WTC11 (cell line): ENCODE measurements around the gene ZEB2. TPM values are rescaled to one million over a fixed set of nuclear protein-coding genes. Genes with fewer than 3 reads are reported as not detected.

Experiments used
- ATAC-seq: fragments of 200-7000 bp; cut with Tn5 transposase; 2 replicates; pipeline ENCODE4 v1.10.0; 2021; ENCODE audit warnings: mild to moderate bottlenecking, moderate library complexity
- CTCF ChIA-PET: fragments of 300-600 bp; sonication (Branson Sonifier 250); formaldehyde crosslinking; loops from one replicate; lab custom pipeline; 2021; ENCODE audit warnings: antibody characterized with exemption; lab: Charles Lee
- POLR2A ChIA-PET: fragments of 350-600 bp; sonication (Branson Sonifier 250); formaldehyde crosslinking; loops from one replicate; lab custom pipeline; 2021; ENCODE audit warnings: antibody characterized with exemption; lab: Charles Lee
- DNase-seq: peaks from one replicate; pipeline ENCODE4 v3.0.0; 2021; ENCODE audit warnings: low spot score
- H3K27ac Mint-ChIP-seq: 2 replicates; pipeline ENCODE4 v1.8.0; 2021; ENCODE audit warnings: mixed read lengths
- H3K27me3 Mint-ChIP-seq: 2 replicates; pipeline ENCODE4 v1.8.0; 2021; ENCODE audit warnings: low read depth, mild to moderate bottlenecking, moderate library complexity, mixed read lengths
- H3K36me3 Mint-ChIP-seq: 2 replicates; pipeline ENCODE4 v1.8.0; 2021; ENCODE audit warnings: mixed read lengths
- H3K4me1 Mint-ChIP-seq: 2 replicates; pipeline ENCODE4 v1.8.0; 2022; ENCODE audit warnings: mixed read lengths
- H3K4me3 Mint-ChIP-seq: 2 replicates; pipeline ENCODE4 v1.8.0; 2021; ENCODE audit warnings: mild to moderate bottlenecking, moderate library complexity, mixed read lengths
- H3K9me3 Mint-ChIP-seq: 2 replicates; pipeline ENCODE4 v1.8.0; 2021; ENCODE audit warnings: mixed read lengths
- AR ChIP-seq: fragments of 250-450 bp; sonication (Bioruptor Pico); IDR thresholded peaks from 2 replicates; pipeline ENCODE4 v1.9.0; 2021; ENCODE audit warnings: mild to moderate bottlenecking
- ATF6 ChIP-seq: sonication (generic); formaldehyde crosslinking; IDR thresholded peaks from 2 replicates; pipeline ENCODE4 v1.8.1; 2023; ENCODE audit warnings: mild to moderate bottlenecking, missing genetic modification reagents
- CBFB ChIP-seq: sonication (generic); formaldehyde crosslinking; IDR thresholded peaks from 2 replicates; pipeline ENCODE4 v1.8.1; 2022; ENCODE audit warnings: mild to moderate bottlenecking, low read depth, missing genetic modification reagents
- E2F5 ChIP-seq: sonication (generic); formaldehyde crosslinking; IDR thresholded peaks from 2 replicates; pipeline ENCODE4 v1.8.1; 2022; ENCODE audit warnings: mild to moderate bottlenecking, moderate library complexity, missing genetic modification reagents
- ERG ChIP-seq: fragments of 250-450 bp; sonication (Bioruptor Pico); IDR thresholded peaks from 2 replicates; pipeline ENCODE4 v1.8.0; 2021; ENCODE audit warnings: mild to moderate bottlenecking
- FOXJ3 ChIP-seq: sonication (generic); formaldehyde crosslinking; IDR thresholded peaks from 2 replicates; pipeline ENCODE4 v1.9.0; 2021; ENCODE audit warnings: missing genetic modification reagents, mild to moderate bottlenecking, borderline replicate concordance
- FOXK1 ChIP-seq: sonication (generic); formaldehyde crosslinking; IDR thresholded peaks from 2 replicates; pipeline ENCODE4 v1.8.0; 2022; ENCODE audit warnings: mild to moderate bottlenecking, moderate library complexity, missing genetic modification reagents
- GABPB1 ChIP-seq: sonication (generic); formaldehyde crosslinking; IDR thresholded peaks from 2 replicates; pipeline ENCODE4 v1.8.1; 2023; ENCODE audit warnings: mild to moderate bottlenecking, missing genetic modification reagents
- GTF2I ChIP-seq: fragments of 250-450 bp; sonication (Bioruptor Pico); conservative IDR thresholded peaks from 2 replicates; pipeline ENCODE4 v1.4.0; 2021; ENCODE audit warnings: mild to moderate bottlenecking
- IRF2 ChIP-seq: sonication (generic); formaldehyde crosslinking; IDR thresholded peaks from 2 replicates; pipeline ENCODE4 v1.8.0; 2022; ENCODE audit warnings: low read depth, missing genetic modification reagents, borderline replicate concordance
- KAT7 ChIP-seq: sonication (generic); formaldehyde crosslinking; IDR thresholded peaks from 2 replicates; pipeline ENCODE4 v1.8.1; 2023; ENCODE audit warnings: missing genetic modification reagents, mild to moderate bottlenecking, borderline replicate concordance
- NFATC4 ChIP-seq: fragments of 250-450 bp; sonication (Bioruptor Pico); IDR thresholded peaks from 2 replicates; pipeline ENCODE4 v1.9.0; 2021; ENCODE audit warnings: mild to moderate bottlenecking
- NR1H2 ChIP-seq: sonication (generic); formaldehyde crosslinking; IDR thresholded peaks from 2 replicates; pipeline ENCODE4 v1.9.0; 2021; ENCODE audit warnings: mild to moderate bottlenecking, moderate library complexity, missing genetic modification reagents
- OVOL2 ChIP-seq: fragments of 250-450 bp; sonication (Bioruptor Pico); IDR thresholded peaks from 2 replicates; pipeline ENCODE4 v1.9.0; 2021; ENCODE audit warnings: mild to moderate bottlenecking, borderline replicate concordance
- PREB ChIP-seq: sonication (generic); formaldehyde crosslinking; IDR thresholded peaks from 2 replicates; pipeline ENCODE4 v1.8.1; 2022; ENCODE audit warnings: mild to moderate bottlenecking, missing genetic modification reagents, moderate library complexity, borderline replicate concordance
- RELA ChIP-seq: sonication (generic); formaldehyde crosslinking; IDR thresholded peaks from 2 replicates; pipeline ENCODE4 v1.8.1; 2022; ENCODE audit warnings: missing genetic modification reagents, mild to moderate bottlenecking, borderline replicate concordance
- STAT6 ChIP-seq: sonication (generic); formaldehyde crosslinking; conservative IDR thresholded peaks from 2 replicates; pipeline ENCODE4 v1.8.1; 2023; ENCODE audit warnings: mild to moderate bottlenecking, low read depth, missing genetic modification reagents, moderate library complexity
- TP53 ChIP-seq: sonication (generic); formaldehyde crosslinking; IDR thresholded peaks from 2 replicates; pipeline ENCODE4 v1.8.1; 2023; ENCODE audit warnings: mild to moderate bottlenecking, missing genetic modification reagents
- USF1 ChIP-seq: sonication (generic); formaldehyde crosslinking; IDR thresholded peaks from 2 replicates; pipeline ENCODE4 v1.8.0; 2022; ENCODE audit warnings: mild to moderate bottlenecking, missing genetic modification reagents
- ZNF425 ChIP-seq: fragments of 250-450 bp; sonication (Bioruptor Pico); conservative IDR thresholded peaks from 2 replicates; pipeline ENCODE4 v1.9.0; 2021; ENCODE audit warnings: mild to moderate bottlenecking
- total RNA-seq: library from RNA; stranded (reverse); gene quantifications from 3 replicates; pipeline ENCODE4 v1.2.3, GENCODE V29; 2021

ZEB2 gene
- total RNA-seq, 1 experiment from 2014 or later: 0.42 TPM

- Mint-ChIP-seq H3K27ac (no peak overlapping the region), H3K4me3 (no peak overlapping the region), H3K27me3 (no peaks in the 10 kb centered on the region), H3K9me3 (no peaks in the 10 kb centered on the region), H3K4me1 (peaks cover 6% of the 10 kb centered on the region), H3K36me3 (no peaks in the 10 kb centered on the region)
- ATAC-seq (no peak), DNase-seq (no peak)
- POLR2A ChIA-PET: no interaction called here
- CTCF ChIA-PET: no interaction called here
- no peak for TF ChIP-seq CBFB (CRISPR knock-in tag)
- TF ChIP-seq NR1H2 (CRISPR knock-in tag): no peak
- no peak for TF ChIP-seq TP53
- TF ChIP-seq IRF2 (CRISPR knock-in tag): no peak
- no peak for TF ChIP-seq GABPB1 (CRISPR knock-in tag)
- no peak for TF ChIP-seq STAT6
- TF ChIP-seq NFATC4 (CRISPR knock-in tag): no peak
- TF ChIP-seq USF1: no peak
- no peak for TF ChIP-seq AR (CRISPR knock-in tag)
- TF ChIP-seq RELA (CRISPR knock-in tag): no peak
- TF ChIP-seq ATF6 (CRISPR knock-in tag): no peak
- no peak for TF ChIP-seq GTF2I (CRISPR knock-in tag)
- TF ChIP-seq E2F5: no peak
- TF ChIP-seq FOXJ3 (CRISPR knock-in tag): no peak
- TF ChIP-seq FOXK1 (CRISPR knock-in tag): no peak
These were observed 162.1 kb downstream of the ZEB2 start for GRCh38 chr2:144357623-144358373.

GRCh38 chr2:144356402-144356801, 163.5 kb downstream of the ZEB2 start:
- ChIA-PET POLR2A (no interaction called here), CTCF (no interaction called here)
- Mint-ChIP-seq H3K9me3 (no peaks in the 10 kb centered on the region), H3K4me3 (no peak overlapping the region), H3K27me3 (no peaks in the 10 kb centered on the region; the same call in 1 of the 2 replicates), H3K27ac (no peak overlapping the region), H3K4me1 (peaks cover 17% of the 10 kb centered on the region), H3K36me3 (no peaks in the 10 kb centered on the region)
- DNase-seq (no peak), ATAC-seq (no peak)
- TF ChIP-seq OVOL2 (CRISPR knock-in tag) (no peak), KAT7 (CRISPR knock-in tag) (no peak), PREB (CRISPR knock-in tag) (no peak), ZNF425 (CRISPR knock-in tag) (no peak), ERG (CRISPR knock-in tag) (no peak)
